Ishikawa (cell line): ENCODE measurements around the gene FOXN3.

Experiments
- CEBPB ChIP-seq: IDR thresholded peaks from 2 replicates; pipeline ENCODE4 v1.6.1; 2012
- CREB1 ChIP-seq: IDR thresholded peaks from 2 replicates; pipeline ENCODE4 v1.6.1; 2012; ENCODE audit warnings: low read depth
- EGR1 ChIP-seq: IDR thresholded peaks from 2 replicates; pipeline ENCODE4 v1.6.1; 2012
- EP300 ChIP-seq: IDR thresholded peaks from 2 replicates; pipeline ENCODE4 v1.6.1; 2012; ENCODE audit warnings: borderline replicate concordance
- FOXM1 ChIP-seq: IDR thresholded peaks from 2 replicates; pipeline ENCODE4 v1.6.1; 2012; ENCODE audit warnings: low read depth, borderline replicate concordance
- NFIC ChIP-seq: IDR thresholded peaks from 2 replicates; pipeline ENCODE4 v1.6.1; 2012
- RAD21 ChIP-seq: IDR thresholded peaks from 2 replicates; pipeline ENCODE4 v1.6.1; 2012; ENCODE audit warnings: low read depth
- TAF1 ChIP-seq: IDR thresholded peaks from 2 replicates; pipeline ENCODE4 v1.6.1; 2012; ENCODE audit warnings: low read depth, mild to moderate bottlenecking
- TEAD4 ChIP-seq: IDR thresholded peaks from 2 replicates; pipeline ENCODE4 v1.6.1; 2012
- ZBTB7A ChIP-seq: IDR thresholded peaks from 2 replicates; pipeline ENCODE4 v1.6.1; 2012; ENCODE audit warnings: low read depth
- TF ChIP-seq, protein P1 (sequence below): IDR thresholded peaks from 2 replicates; pipeline ENCODE4 v1.6.1; 2012; ENCODE audit warnings: low read depth, mild to moderate bottlenecking
- TF ChIP-seq, protein P2 (sequence below): IDR thresholded peaks from 2 replicates; pipeline ENCODE4 v1.6.1; 2012
- TF ChIP-seq, protein P3 (sequence below): IDR thresholded peaks from 2 replicates; pipeline ENCODE4 v1.6.1; 2012

DNA sequence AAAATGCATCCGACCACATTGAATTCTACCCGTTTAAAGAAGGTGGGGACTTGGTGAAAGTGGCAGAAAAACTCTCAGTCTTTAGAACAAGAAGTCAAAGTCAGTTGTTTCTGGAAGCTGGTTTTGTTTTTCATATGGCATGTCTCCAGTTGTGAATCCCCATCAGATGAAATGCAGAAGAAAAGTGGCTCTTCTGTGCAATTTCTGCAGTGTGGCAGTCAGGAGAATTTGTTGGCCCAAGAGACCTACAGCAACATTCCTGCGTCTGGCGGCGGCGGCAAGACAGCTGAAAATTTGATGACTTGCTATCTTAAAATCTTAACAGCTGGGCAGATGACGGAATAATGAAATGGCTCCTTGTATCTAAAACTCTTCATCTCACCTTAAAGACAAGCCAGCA, 201.5 kb downstream of the FOXN3 start:
- TF ChIP-seq FOXM1, result no peak
- TF ChIP-seq, protein P1, sequence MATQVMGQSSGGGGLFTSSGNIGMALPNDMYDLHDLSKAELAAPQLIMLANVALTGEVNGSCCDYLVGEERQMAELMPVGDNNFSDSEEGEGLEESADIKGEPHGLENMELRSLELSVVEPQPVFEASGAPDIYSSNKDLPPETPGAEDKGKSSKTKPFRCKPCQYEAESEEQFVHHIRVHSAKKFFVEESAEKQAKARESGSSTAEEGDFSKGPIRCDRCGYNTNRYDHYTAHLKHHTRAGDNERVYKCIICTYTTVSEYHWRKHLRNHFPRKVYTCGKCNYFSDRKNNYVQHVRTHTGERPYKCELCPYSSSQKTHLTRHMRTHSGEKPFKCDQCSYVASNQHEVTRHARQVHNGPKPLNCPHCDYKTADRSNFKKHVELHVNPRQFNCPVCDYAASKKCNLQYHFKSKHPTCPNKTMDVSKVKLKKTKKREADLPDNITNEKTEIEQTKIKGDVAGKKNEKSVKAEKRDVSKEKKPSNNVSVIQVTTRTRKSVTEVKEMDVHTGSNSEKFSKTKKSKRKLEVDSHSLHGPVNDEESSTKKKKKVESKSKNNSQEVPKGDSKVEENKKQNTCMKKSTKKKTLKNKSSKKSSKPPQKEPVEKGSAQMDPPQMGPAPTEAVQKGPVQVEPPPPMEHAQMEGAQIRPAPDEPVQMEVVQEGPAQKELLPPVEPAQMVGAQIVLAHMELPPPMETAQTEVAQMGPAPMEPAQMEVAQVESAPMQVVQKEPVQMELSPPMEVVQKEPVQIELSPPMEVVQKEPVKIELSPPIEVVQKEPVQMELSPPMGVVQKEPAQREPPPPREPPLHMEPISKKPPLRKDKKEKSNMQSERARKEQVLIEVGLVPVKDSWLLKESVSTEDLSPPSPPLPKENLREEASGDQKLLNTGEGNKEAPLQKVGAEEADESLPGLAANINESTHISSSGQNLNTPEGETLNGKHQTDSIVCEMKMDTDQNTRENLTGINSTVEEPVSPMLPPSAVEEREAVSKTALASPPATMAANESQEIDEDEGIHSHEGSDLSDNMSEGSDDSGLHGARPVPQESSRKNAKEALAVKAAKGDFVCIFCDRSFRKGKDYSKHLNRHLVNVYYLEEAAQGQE, result no peak
- TF ChIP-seq CREB1, result no peak
- TF ChIP-seq, protein P2, sequence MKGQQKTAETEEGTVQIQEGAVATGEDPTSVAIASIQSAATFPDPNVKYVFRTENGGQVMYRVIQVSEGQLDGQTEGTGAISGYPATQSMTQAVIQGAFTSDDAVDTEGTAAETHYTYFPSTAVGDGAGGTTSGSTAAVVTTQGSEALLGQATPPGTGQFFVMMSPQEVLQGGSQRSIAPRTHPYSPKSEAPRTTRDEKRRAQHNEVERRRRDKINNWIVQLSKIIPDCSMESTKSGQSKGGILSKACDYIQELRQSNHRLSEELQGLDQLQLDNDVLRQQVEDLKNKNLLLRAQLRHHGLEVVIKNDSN, result no peak
- TF ChIP-seq, protein P3, sequence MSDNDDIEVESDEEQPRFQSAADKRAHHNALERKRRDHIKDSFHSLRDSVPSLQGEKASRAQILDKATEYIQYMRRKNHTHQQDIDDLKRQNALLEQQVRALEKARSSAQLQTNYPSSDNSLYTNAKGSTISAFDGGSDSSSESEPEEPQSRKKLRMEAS, result no peak
- no peak for TF ChIP-seq TEAD4
- TF ChIP-seq EP300, result no peak
- TF ChIP-seq NFIC, result no peak
- no peak for TF ChIP-seq EGR1
- TF ChIP-seq TAF1, result no peak
- TF ChIP-seq RAD21, result no peak
- TF ChIP-seq CEBPB, result no peak
- no peak for TF ChIP-seq ZBTB7A
